NCI-H774 (cell line): ENCODE measurements around the gene HMG20A.
A peak's percentile ranks its signal among the peaks of the same experiment; 100 is the strongest.
"Not testable (repeated sequence)": the region's sequence is repeated elsewhere in the genome, so short reads cannot be mapped to it uniquely, and the experiment has no call there.

Experiments used
- DNase-seq: peaks from one replicate; lab custom pipeline; 2025; lab: John Stamatoyannopoulos, UW

HMG20A gene

GRCh38 chr15:77409259-77410156 lies 11.2 kb upstream of the HMG20A start:
- no peak for DNase-seq

GRCh38 chr15:77410157-77410500 lies 10.6 kb upstream of the HMG20A start:
- DNase-seq: not testable (repeated sequence)

GRCh38 chr15:77410701-77411618 lies 9.7 kb upstream of the HMG20A start:
- DNase-seq: no peak

- DNase-seq: no peak
Observed at GRCh38 chr15:77411619-77411976, 9.1 kb upstream of the HMG20A start.

- DNase-seq: no peak
Observed at GRCh38 chr15:77412972-77413698, 7.6 kb upstream of the HMG20A start.

GRCh38 chr15:77413699-77414349 lies 6.9 kb upstream of the HMG20A start:
- DNase-seq: no peak

GRCh38 chr15:77414789-77415442 lies 5.8 kb upstream of the HMG20A start:
- DNase-seq: no peak

GRCh38 chr15:77415450-77416147 lies 5.1 kb upstream of the HMG20A start:
- no peak for DNase-seq

GRCh38 chr15:77416148-77416455 lies 4.6 kb upstream of the HMG20A start:
- no peak for DNase-seq

- no peak for DNase-seq
Observed at GRCh38 chr15:77416954-77417353, 3.7 kb upstream of the HMG20A start.

GRCh38 chr15:77417602-77418001 lies 3.1 kb upstream of the HMG20A start:
- no peak for DNase-seq

- no peak for DNase-seq
Observed at GRCh38 chr15:77418391-77418965, 2.2 kb upstream of the HMG20A start.

GRCh38 chr15:77418966-77419835 lies 1.5 kb upstream of the HMG20A start:
- no peak for DNase-seq

- peak; percentile 98 for DNase-seq
Observed at GRCh38 chr15:77419836-77420609, 665 bp upstream of the HMG20A start, which contains the start of gene PEAK1. Gene PEAK1 (minus strand): TSS chr15:77420104. CDS start chr15:77181926, 238,178 bp downstream.

GRCh38 chr15:77421370-77421700 lies 647 bp downstream of the HMG20A start:
- no peak for DNase-seq

GRCh38 chr15:77425104-77425503 lies 4.4 kb downstream of the HMG20A start:
- no peak for DNase-seq

GRCh38 chr15:77426377-77426776 lies 5.7 kb downstream of the HMG20A start:
- no peak for DNase-seq

- no peak for DNase-seq
Observed at GRCh38 chr15:77426871-77427270, 6.2 kb downstream of the HMG20A start.

- no peak for DNase-seq
Observed at GRCh38 chr15:77430213-77430612, 9.5 kb downstream of the HMG20A start.
